DOHH2 (cell line): ENCODE measurements around the gene PPP2R2C.

ENCODE experiments used
- EZH2phosphoT487 ChIP-seq: fragments of 200-600 bp; sonication (generic); IDR thresholded peaks from 2 replicates; pipeline ENCODE4 v1.6.1; 2017; ENCODE audit warnings: borderline replicate concordance, mild to moderate bottlenecking, antibody characterized with exemption, low read length, moderate library complexity, mixed read lengths
- TF ChIP-seq, protein P1 (sequence below): fragments of 200-600 bp; sonication (generic); IDR thresholded peaks from one replicate; pipeline ENCODE4 v1.5.1; 2014; ENCODE audit warnings: antibody characterized with exemption, mild to moderate bottlenecking, low read depth, low read length; ENCODE audit not compliant: poor library complexity, severe bottlenecking

DNA sequence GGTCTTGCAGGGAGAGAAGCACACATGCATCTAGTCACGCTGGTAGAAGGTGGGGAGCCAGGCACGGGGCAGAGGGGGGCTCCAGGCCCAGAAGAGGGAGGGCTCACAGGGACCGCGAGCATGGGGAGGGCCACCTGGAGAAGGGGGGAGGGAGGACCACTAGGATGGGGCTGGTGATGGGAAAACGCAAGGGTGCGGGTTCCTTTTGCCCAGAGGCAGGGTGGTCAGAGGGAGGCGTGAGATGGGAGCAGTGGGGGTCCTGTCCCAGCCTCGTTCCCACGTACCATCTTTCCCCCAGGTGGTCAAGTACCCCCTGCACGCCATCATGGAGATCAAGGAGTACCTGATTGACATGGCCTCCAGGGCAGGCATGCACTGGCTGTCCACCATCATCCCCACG, 172.1 kb downstream of the PPP2R2C start:
- TF ChIP-seq, protein P1, sequence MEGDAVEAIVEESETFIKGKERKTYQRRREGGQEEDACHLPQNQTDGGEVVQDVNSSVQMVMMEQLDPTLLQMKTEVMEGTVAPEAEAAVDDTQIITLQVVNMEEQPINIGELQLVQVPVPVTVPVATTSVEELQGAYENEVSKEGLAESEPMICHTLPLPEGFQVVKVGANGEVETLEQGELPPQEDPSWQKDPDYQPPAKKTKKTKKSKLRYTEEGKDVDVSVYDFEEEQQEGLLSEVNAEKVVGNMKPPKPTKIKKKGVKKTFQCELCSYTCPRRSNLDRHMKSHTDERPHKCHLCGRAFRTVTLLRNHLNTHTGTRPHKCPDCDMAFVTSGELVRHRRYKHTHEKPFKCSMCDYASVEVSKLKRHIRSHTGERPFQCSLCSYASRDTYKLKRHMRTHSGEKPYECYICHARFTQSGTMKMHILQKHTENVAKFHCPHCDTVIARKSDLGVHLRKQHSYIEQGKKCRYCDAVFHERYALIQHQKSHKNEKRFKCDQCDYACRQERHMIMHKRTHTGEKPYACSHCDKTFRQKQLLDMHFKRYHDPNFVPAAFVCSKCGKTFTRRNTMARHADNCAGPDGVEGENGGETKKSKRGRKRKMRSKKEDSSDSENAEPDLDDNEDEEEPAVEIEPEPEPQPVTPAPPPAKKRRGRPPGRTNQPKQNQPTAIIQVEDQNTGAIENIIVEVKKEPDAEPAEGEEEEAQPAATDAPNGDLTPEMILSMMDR: no peak
- TF ChIP-seq EZH2phosphoT487: no peak
